Amniotic stem cell (primary cell): ENCODE data around the gene LRRC4.

Experiments
- DNase-seq: peaks from one replicate; lab custom pipeline; 2025; lab: John Stamatoyannopoulos, UW

The LRRC4 gene, protein sequence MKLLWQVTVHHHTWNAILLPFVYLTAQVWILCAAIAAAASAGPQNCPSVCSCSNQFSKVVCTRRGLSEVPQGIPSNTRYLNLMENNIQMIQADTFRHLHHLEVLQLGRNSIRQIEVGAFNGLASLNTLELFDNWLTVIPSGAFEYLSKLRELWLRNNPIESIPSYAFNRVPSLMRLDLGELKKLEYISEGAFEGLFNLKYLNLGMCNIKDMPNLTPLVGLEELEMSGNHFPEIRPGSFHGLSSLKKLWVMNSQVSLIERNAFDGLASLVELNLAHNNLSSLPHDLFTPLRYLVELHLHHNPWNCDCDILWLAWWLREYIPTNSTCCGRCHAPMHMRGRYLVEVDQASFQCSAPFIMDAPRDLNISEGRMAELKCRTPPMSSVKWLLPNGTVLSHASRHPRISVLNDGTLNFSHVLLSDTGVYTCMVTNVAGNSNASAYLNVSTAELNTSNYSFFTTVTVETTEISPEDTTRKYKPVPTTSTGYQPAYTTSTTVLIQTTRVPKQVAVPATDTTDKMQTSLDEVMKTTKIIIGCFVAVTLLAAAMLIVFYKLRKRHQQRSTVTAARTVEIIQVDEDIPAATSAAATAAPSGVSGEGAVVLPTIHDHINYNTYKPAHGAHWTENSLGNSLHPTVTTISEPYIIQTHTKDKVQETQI

DNA sequence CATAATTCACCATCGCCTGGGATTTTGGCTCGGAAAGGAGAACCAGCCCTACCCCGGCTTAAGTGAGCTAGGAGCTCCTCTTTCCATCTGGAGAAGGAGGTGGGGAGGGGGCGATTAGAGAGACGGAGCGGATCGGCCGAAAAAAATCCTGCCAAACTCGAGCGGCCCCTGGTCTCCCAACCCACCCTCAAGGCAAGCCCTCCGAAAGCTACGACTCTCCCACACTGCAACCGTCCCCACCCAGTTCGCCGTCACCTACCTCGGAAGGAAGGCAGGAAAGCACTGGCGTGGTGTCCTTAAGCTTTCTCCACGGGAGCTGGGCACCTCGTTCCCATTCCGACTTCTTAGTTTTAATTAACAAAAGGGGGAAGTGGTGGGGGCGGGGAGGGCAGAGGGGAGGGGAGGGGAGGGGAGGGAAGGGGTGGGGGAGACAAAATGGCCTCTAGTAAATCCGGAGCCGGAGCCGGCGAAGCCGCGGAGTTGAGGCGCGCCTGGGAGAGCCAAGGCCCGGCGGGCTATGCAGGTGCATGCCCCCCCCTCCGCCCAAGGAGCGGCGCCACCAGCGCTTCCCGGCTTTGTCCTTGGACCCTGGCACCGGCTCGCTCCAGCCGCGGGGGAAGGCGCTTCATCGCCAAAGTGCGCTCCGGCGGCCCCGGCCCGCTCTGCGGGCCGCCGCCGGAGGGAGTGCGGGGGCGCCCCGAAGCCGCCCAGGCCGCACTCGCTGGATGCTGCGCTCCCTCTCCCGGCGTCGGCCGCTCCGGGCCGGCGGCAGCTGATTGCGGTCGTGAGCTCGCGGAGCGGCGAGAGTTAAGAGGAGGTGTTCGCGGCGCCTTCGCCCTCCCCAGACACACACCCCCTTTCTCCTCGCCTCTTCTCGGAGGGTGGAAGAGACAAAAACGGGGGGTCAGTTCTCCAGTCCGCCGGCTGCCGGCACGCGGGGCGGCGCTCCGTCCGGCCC is at the start of gene LRRC4:
TSS of gene LRRC4 (minus strand) at position 784 of the 958 bp plus-strand sequence. CDS start 797 bp downstream, outside the sequence.
- DNase-seq = no peak

DNA sequence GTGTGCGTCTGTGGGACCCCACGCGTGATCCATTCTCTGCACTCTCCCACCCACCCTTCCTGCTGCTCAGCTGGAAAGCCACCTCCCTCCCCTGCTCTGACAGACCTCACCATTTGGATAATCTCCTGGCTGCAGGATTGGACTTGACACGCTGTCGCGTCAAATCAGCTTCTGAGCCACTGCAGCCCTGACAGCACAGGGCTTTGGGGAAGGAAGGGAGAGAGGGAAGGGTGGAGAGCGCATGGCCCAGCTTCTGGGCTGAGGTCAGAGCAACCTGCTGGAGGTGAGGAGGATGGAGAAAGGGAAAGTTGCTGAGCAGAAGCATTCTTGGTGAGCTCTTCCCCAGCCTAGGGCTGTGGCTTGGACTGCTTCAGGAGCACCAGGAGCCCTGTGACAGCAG is 48.9 kb upstream of the LRRC4 start:
- no peak for DNase-seq

GRCh38 chr7:128078309-128078708 is 47.1 kb upstream of the LRRC4 start:
- DNase-seq = no peak

DNA sequence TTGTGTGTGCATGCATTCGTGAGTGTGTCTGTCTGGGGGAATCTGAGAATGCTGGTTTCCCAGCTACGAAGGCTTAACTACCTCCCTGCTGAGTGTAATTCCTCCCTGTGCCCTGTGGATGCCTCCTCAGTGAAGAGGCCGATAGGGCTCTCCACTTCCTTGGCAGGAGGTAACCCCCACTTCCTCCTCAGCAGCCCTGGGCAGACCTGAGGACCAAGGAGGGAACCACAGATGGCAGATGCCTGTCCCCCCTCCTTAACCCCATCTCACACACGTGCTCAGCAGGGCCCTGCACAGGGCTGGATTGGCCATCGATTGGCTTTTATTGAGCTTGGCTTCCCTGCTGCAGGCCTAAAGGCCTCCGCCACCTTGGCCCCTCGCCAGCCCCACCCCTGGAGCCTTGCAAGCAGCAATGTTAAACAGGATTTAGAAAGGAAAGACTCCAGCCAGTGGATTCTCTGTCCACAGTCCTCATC is 45.6 kb upstream of the LRRC4 start:
- DNase-seq = no peak

DNA sequence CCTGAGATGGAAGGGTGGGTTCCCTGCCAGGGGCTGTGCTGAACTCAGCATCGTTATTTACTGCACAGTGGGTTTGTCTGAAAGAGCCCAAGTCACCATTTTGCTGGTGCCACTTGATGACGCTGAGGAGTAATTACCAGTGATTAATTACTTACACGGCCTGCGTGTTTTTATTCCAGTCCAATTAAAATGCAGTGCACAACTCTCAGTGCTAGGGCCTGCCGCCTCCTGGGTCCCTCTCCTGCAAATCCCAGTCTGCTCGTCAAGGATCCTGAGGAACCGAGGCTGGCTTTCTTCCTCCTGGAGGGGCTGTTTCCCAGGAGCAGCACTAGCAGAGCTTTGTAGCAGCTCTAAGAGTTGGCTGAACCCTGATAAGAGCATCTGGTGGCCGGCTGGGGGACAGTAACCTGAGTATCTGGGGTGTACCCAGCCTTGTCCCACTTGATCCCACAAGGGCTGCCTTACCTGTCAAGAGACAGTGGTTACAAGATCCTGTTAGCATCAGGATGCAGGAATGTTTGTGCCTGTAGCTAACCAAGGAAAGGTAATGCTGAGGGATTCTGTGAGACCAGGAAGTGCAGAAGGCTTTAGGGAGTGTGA is 45.1 kb upstream of the LRRC4 start:
- DNase-seq = no peak

DNA sequence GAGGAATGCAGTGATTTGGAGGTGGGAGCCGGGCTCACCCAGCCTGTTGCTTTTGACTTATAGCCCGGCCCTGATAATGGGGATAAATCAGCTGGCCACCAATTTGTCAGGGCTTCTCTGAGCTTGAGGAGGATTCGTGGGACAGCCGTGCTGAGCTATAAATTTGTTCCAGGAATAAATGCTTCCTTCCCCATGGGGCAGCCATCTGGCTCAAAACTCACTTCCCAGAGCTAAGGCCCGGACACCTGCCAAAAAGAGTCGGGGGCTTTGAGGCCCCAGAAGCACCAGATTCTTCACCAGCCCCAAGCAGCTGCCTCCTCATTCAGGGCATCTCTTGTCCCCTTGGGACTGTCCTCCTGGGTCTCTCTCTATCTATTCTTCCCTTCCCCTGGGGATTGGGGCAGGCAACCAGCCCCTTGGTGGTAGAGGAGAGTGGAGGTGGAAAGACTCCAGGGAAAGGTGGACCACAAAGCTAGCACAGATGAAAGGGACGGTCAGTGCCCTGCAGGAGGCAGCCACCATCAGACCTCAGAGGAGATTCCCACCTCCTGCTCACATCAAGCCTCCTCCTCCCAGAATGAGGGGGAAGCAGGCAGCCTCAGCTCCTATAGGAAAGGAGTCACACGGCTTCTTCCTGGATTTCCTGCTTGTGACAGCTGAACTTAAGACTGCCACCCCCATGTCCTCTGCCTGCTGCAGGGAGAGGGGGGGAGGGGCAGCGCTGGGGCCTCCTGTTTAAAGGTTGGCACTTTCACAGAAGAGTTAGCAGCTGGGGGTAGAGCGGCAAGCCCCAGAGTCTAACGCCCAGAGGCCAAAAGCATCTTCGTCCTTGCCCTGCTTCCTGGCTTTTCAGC is 44.2 kb upstream of the LRRC4 start:
- DNase-seq = no peak

DNA sequence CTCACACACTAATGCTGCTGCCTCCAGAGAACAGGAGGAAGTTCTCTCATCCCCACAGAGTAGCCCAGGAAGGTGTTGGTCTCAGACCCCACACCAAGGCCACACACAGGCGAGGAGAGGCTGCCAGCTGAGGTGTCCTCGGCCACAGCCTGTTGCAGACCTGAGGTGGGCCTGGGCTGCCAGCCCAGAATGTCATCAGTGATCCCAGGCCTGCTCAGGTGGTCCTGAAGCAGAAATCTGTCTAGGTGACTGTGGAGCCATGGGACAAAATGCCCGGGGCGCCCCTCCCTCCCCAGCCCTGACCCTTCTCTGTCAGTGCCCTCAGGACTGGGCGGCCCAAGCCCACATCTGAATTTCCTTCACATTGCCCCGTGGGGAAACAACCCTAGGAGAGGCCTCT is 43.5 kb upstream of the LRRC4 start:
- no peak for DNase-seq

DNA sequence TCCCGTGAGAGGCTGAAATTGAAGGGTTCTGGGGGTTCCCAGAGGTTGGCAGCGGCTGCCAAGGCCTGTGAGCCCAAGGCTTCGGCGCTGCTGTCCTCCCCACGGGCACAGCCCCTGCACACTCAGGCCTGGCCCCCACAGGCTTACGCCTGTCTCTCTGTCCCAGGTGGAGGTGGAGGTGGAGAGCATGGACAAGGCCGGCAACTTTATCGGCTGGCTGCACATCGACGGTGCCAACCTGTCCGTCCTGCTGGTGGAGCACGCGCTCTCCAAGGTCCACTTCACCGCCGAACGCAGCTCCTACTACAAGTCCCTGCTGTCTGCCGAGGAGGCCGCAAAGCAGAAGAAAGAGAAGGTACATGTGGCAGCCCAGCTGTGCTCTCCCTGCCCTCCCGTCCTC is 43.1 kb upstream of the LRRC4 start:
- DNase-seq = no peak

- no peak for DNase-seq
Measured at GRCh38 chr7:128073671-128074310, 42.6 kb upstream of the LRRC4 start.

DNA sequence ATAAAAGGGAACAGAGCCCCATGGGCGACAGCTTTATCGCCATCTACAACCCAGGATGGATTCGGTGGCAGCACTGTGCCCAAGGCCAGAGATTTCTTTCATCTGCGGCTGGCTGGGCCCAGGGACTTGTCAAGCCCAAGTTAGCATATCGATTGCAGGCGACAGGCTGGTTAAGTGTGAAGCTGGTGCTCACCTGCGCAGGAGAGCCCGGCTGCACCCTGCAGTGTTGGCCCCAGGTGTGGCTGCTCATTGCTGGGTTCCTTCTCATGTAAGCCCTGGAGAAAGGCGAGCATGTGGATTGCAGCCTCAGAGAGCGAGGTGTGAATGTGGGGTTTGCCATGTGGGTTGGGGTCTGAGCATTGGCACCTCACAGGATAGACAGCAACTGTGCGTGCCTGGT is 40.6 kb upstream of the LRRC4 start:
- DNase-seq = no peak

- no peak for DNase-seq
Measured at GRCh38 chr7:128071376-128071775, 40.1 kb upstream of the LRRC4 start.

DNA sequence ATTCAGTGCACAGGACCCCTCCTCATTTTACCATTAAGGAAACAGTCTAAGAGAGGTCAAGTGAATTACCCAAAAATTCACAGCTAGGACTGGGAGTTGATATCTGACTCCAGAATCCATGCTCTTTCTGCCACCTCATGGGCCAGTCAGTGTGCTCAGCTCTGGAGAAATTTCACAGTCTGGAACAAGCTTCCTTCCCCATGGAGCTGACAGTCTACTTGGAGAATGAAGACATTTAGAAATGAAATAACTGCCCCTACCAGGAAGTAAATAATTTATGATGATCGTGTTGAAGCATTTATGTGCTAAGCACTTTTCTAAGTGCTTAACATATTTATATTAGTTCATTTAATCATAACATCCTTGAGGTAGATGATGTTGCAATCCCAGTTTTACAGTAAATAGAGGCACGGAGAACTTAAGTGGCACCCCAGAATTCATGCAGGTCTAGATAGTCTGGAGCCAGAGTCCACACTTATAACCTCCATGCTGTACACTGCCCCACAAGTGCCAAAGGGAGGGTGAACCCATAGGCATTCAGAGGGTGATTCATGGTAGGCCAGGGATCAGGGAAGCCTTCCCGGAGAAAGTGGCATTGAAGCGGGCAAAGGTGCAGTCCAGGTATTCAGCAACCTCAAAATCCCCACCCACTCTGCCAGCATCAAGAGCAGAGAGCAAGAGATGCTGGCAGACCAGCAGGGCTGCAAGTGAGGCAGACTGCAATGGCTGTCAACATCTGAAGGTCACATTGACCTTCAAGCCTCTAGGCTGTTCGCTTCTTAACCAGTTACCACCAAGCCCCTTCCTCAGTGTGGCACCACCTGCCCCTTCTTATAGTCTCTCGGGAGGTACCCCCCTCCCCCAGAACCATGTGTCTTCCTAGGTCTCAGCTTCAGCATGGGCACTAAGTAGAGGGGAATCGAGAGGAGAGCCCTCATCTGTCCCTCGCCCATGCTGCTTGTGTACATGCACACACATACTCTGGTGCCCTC is 38.4 kb upstream of the LRRC4 start:
- no peak for DNase-seq

GRCh38 chr7:128068785-128069184 is 37.5 kb upstream of the LRRC4 start:
- DNase-seq = no peak

DNA sequence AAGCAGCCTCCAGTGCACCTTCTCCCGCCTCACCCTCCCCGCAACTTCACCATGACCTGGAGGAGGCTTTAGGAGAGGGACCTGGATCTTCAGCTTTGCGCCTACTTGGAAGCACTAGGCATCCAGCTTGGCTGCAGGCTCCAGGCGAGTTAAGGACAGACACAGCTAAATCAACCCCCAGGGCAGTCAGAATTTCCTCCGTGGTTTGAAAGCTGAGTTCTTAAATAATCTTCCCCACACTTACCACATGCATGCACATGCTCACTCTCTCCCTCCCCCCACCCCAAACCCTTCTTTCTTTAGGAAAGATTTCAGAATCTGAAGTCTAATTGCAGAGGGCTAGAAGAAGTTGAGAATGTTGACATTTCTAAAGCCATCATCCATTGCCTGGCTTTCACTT is 36.7 kb upstream of the LRRC4 start:
- DNase-seq = no peak

- no peak for DNase-seq
Measured at GRCh38 chr7:128066858-128067257, 35.6 kb upstream of the LRRC4 start.

GRCh38 chr7:128066395-128066794 is 35.2 kb upstream of the LRRC4 start:
- DNase-seq = no peak

DNA sequence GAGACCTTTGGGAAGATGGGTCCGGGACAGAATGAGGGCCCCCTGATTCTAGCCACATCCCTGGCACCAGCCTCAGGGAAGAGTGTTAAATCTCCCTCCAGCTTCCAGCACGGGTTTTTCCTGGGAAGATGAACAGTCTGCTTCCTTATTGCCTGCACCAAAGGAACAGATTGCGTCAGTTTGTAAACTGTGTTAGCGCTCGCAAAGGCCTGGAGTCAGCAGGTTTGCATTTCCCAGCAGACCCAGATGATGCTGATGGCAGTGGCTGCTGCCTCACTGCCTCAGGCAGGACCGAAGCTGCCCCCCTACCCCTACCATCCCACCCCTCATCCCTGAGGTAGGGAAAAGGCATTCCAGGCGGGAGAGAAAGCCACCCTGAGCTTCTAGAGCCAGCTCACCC is 34.6 kb upstream of the LRRC4 start:
- no peak for DNase-seq

DNA sequence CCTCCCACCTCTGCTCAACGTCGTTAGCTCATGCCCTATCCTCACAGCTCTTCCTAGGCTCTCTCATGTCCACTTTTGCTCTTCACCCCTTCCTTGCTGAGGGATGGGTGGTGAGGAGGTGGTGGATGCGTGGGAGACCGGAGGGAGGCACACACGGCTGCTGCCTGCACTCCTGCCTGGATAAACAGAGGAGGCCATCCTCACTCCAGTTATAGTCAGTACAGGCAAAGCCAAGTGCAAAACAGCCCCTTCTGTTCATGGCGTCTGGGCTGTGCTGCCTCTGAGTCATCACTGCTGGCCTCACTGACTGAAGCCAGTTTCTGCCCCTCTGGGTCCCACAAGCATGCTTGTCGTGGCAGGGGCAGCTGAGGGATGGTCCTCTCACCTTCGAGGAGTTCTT is 31.9 kb upstream of the LRRC4 start:
- DNase-seq = no peak

- no peak for DNase-seq
Measured at GRCh38 chr7:128060018-128060417, 28.8 kb upstream of the LRRC4 start.
